HEK293 (cell line): ENCODE results near the gene EVPLL.

Experiments
- CTCF ChIA-PET: fragments of 350-600 bp; formaldehyde crosslinking; extraction: SDS; loops from one replicate; lab custom pipeline; 2021; ENCODE audit warnings: antibody characterized with exemption; lab: Yijun Ruan, JAX
- POLR2A ChIA-PET: fragments of 300-600 bp; formaldehyde crosslinking; extraction: SDS; loops from one replicate; lab custom pipeline; 2020; ENCODE audit warnings: antibody characterized with exemption, inconsistent platforms; lab: Yijun Ruan, JAX
- H3K27ac ChIP-seq: fragments of 200-500 bp; sonication (Bioruptor generic); 2 replicates; pipeline ENCODE4 v1.5.1; 2014; ENCODE audit warnings: low read depth, low read length, control low read depth, inconsistent platforms; ENCODE audit errors: extremely low read depth
- H3K36me3 ChIP-seq, 2 experiments: fragments of 200-500 bp in 1 of 2; sonication (Bioruptor generic) in 1 of 2; 1 replicate in 1 of 2; 2 replicates in 1 of 2; pipeline ENCODE4 v1.5.1; 2014 to 2017; ENCODE audit warnings: inconsistent platforms in 2 of 2, low read length in 2 of 2; ENCODE audit not compliant: control insufficient read depth in 2 of 2, insufficient read depth in 1 of 2
- H3K4me1 ChIP-seq: fragments of 200-500 bp; sonication (Bioruptor generic); 2 replicates; pipeline ENCODE4 v1.5.1; 2014; ENCODE audit warnings: mild to moderate bottlenecking, low read length, inconsistent platforms; ENCODE audit not compliant: control insufficient read depth, insufficient read depth
- H3K4me3 ChIP-seq: 2 replicates; pipeline ENCODE4 v1.5.1; 2011; ENCODE audit warnings: low read depth, mild to moderate bottlenecking, control low read depth, low read length, moderate library complexity
- H3K9me3 ChIP-seq: fragments of 200-500 bp; sonication (Bioruptor generic); 2 replicates; pipeline ENCODE4 v1.5.1; 2014; ENCODE audit warnings: low read depth, low read length, inconsistent platforms; ENCODE audit not compliant: control insufficient read depth, insufficient read depth
- BCL11A ChIP-seq: fragments of 450-650 bp; formaldehyde crosslinking; IDR thresholded peaks from 2 replicates; pipeline ENCODE4 v1.5.1; 2016; ENCODE audit warnings: low read depth, missing biosample characterization, missing genetic modification characterization
- EGR2 ChIP-seq: fragments of 450-650 bp; formaldehyde crosslinking; IDR thresholded peaks from 2 replicates; pipeline ENCODE4 v1.5.1; 2016; ENCODE audit warnings: low read depth, missing biosample characterization, missing genetic modification characterization
- PRDM1 ChIP-seq: fragments of 450-650 bp; formaldehyde crosslinking; IDR thresholded peaks from 2 replicates; pipeline ENCODE4; 2016; ENCODE audit warnings: missing biosample characterization, missing genetic modification characterization
- SCRT1 ChIP-seq: fragments of 450-650 bp; formaldehyde crosslinking; IDR thresholded peaks from 2 replicates; pipeline ENCODE4 v1.5.1; 2016; ENCODE audit warnings: missing biosample characterization, missing genetic modification characterization, borderline replicate concordance
- SCRT2 ChIP-seq: fragments of 450-650 bp; formaldehyde crosslinking; IDR thresholded peaks from 2 replicates; pipeline ENCODE4 v1.5.1; 2016; ENCODE audit warnings: missing biosample characterization, missing genetic modification characterization
- WT1 ChIP-seq: fragments of 450-650 bp; formaldehyde crosslinking; IDR thresholded peaks from 2 replicates; pipeline ENCODE4 v1.5.1; 2016; ENCODE audit warnings: missing biosample characterization, missing genetic modification characterization
- ZBTB20 ChIP-seq: fragments of 450-650 bp; formaldehyde crosslinking; IDR thresholded peaks from 2 replicates; pipeline ENCODE4 v1.5.1; 2016; ENCODE audit warnings: missing biosample characterization, missing genetic modification characterization
- ZFHX2 ChIP-seq: fragments of 450-650 bp; formaldehyde crosslinking; conservative IDR thresholded peaks from 2 replicates; pipeline ENCODE4 v1.5.1; 2016; ENCODE audit warnings: missing biosample characterization, missing genetic modification characterization
- ZNF23 ChIP-seq: fragments of 450-650 bp; formaldehyde crosslinking; IDR thresholded peaks from 2 replicates; pipeline ENCODE4 v1.5.1; 2016; ENCODE audit warnings: missing biosample characterization, missing genetic modification characterization, borderline replicate concordance
- ZNF341 ChIP-seq: fragments of 450-650 bp; formaldehyde crosslinking; IDR thresholded peaks from 2 replicates; pipeline ENCODE4; 2016; ENCODE audit warnings: low read depth, missing biosample characterization, missing genetic modification characterization
- ZNF366 ChIP-seq: fragments of 450-650 bp; formaldehyde crosslinking; conservative IDR thresholded peaks from 2 replicates; pipeline ENCODE4 v1.5.1; 2016; ENCODE audit warnings: missing biosample characterization, missing genetic modification characterization
- ZNF549 ChIP-seq: fragments of 450-650 bp; IDR thresholded peaks from 2 replicates; pipeline ENCODE4 v1.5.1; 2018; ENCODE audit warnings: missing biosample characterization, missing genetic modification characterization, mild to moderate bottlenecking, inconsistent platforms, moderate library complexity
- ZNF596 ChIP-seq: fragments of 450-650 bp; IDR thresholded peaks from 2 replicates; pipeline ENCODE4 v1.5.0; 2018; ENCODE audit warnings: missing biosample characterization, mild to moderate bottlenecking, missing genetic modification characterization, moderate library complexity
- ZNF660 ChIP-seq: fragments of 450-650 bp; IDR thresholded peaks from 2 replicates; pipeline ENCODE4 v1.5.1; 2018; ENCODE audit warnings: missing biosample characterization, mild to moderate bottlenecking, missing genetic modification characterization
- ZNF670 ChIP-seq: fragments of 450-650 bp; formaldehyde crosslinking; IDR thresholded peaks from 2 replicates; pipeline ENCODE4 v1.5.1; 2016; ENCODE audit warnings: missing biosample characterization, missing genetic modification characterization, low read depth
- TF ChIP-seq, protein P1 (sequence below): fragments of 450-650 bp; formaldehyde crosslinking; IDR thresholded peaks from 2 replicates; pipeline ENCODE4 v1.5.1; 2016; ENCODE audit warnings: missing biosample characterization, missing genetic modification characterization
- TF ChIP-seq, protein P2 (sequence below): fragments of 450-650 bp; formaldehyde crosslinking; conservative IDR thresholded peaks from 2 replicates; pipeline ENCODE4 v1.5.1; 2016; ENCODE audit warnings: low read depth, missing biosample characterization, missing genetic modification characterization
- TF ChIP-seq, protein P3 (sequence below): fragments of 450-650 bp; formaldehyde crosslinking; IDR thresholded peaks from 2 replicates; pipeline ENCODE4 v1.5.1; 2016; ENCODE audit warnings: missing biosample characterization, missing genetic modification characterization

EVPLL gene

DNA sequence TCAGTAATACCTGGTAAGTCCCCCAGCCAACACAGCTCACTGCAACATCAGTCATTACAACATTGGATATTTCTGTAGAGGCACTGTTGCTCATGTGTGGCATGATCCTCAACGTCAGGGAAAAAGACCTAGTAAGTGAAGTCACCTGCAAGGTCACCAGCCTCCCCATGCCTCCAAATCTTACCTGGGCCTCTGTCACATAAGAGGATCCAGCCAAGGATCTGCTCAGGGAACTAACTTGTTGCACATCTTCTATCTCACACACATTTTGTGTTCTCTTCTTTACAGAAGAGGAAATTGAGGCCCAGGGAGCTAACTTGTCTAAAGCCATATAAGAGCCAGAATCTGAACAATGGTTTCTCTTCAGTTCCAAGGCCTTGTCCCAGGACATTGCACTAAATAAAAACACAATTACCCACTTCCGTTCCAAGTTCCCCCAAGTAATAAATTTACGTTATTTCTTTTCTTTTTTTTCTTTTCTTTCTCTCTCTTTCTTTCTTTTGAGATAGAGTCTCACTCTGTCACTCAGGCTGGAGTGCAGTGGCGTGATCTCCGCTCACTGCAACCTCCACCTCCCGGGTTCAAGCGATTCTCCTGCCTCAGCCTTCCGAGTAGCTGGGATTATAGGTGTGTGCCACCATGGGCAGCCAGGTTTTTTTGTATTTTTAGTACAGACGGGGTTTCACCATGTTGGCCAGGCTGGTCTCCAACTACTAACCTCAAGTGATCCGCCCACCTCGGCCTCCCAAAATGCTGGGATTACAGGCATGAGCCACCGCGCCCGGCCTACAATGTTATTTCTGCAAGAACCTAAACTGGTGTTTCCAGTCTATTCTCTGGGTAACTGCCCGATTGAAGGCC lies 15.5 kb upstream of the EVPLL start:
- H3K4me1 ChIP-seq, result no peaks in the 10 kb centered on the region
- H3K4me3 ChIP-seq, result peak overlapping the region; percentile 90
- CTCF ChIA-PET, result interaction anchor here (0.9 to 1.1 kb wide), 2 partner anchors 9 to 41 kb away, joined by 6 read pairs; no protein-coding TSS in a partner anchor
- peak overlapping the region; percentile 80; the same call in 1 of the 2 replicates for H3K27ac ChIP-seq
- POLR2A ChIA-PET, result interaction anchor here (0.6 to 1.6 kb wide), 9 partner anchors 11 to 52 kb away, joined by 3 to 7 read pairs (median 3); partner anchors contain the start of gene TOP3A
- no peaks in the 10 kb centered on the region for H3K9me3 ChIP-seq
- TF ChIP-seq EGR2 (tag by site-specific recombination) (0 out of 2 replicates have a peak, but pooled peaks have one; percentile 31), SCRT2 (peak; percentile 89), ZNF670 (no peak), BCL11A (tag by site-specific recombination) (no peak), WT1 (tag by site-specific recombination) (no peak), SCRT1 (tag by site-specific recombination) (peak; percentile 61; the same call in 1 of the 2 replicates), ZNF549 (no peak), ZBTB20 (tag by site-specific recombination) (peak; percentile 20; the same call in 1 of the 2 replicates), ZFHX2 (tag by site-specific recombination) (peak; percentile 58; the same call in 1 of the 2 replicates), ZNF23 (no peak), ZNF660 (tag by site-specific recombination) (no peak), ZNF366 (tag by site-specific recombination) (0 out of 2 replicates have a peak, but pooled peaks have one; percentile 26)
- TF ChIP-seq, protein P1, sequence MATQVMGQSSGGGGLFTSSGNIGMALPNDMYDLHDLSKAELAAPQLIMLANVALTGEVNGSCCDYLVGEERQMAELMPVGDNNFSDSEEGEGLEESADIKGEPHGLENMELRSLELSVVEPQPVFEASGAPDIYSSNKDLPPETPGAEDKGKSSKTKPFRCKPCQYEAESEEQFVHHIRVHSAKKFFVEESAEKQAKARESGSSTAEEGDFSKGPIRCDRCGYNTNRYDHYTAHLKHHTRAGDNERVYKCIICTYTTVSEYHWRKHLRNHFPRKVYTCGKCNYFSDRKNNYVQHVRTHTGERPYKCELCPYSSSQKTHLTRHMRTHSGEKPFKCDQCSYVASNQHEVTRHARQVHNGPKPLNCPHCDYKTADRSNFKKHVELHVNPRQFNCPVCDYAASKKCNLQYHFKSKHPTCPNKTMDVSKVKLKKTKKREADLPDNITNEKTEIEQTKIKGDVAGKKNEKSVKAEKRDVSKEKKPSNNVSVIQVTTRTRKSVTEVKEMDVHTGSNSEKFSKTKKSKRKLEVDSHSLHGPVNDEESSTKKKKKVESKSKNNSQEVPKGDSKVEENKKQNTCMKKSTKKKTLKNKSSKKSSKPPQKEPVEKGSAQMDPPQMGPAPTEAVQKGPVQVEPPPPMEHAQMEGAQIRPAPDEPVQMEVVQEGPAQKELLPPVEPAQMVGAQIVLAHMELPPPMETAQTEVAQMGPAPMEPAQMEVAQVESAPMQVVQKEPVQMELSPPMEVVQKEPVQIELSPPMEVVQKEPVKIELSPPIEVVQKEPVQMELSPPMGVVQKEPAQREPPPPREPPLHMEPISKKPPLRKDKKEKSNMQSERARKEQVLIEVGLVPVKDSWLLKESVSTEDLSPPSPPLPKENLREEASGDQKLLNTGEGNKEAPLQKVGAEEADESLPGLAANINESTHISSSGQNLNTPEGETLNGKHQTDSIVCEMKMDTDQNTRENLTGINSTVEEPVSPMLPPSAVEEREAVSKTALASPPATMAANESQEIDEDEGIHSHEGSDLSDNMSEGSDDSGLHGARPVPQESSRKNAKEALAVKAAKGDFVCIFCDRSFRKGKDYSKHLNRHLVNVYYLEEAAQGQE, result no peak
- TF ChIP-seq, protein P2, sequence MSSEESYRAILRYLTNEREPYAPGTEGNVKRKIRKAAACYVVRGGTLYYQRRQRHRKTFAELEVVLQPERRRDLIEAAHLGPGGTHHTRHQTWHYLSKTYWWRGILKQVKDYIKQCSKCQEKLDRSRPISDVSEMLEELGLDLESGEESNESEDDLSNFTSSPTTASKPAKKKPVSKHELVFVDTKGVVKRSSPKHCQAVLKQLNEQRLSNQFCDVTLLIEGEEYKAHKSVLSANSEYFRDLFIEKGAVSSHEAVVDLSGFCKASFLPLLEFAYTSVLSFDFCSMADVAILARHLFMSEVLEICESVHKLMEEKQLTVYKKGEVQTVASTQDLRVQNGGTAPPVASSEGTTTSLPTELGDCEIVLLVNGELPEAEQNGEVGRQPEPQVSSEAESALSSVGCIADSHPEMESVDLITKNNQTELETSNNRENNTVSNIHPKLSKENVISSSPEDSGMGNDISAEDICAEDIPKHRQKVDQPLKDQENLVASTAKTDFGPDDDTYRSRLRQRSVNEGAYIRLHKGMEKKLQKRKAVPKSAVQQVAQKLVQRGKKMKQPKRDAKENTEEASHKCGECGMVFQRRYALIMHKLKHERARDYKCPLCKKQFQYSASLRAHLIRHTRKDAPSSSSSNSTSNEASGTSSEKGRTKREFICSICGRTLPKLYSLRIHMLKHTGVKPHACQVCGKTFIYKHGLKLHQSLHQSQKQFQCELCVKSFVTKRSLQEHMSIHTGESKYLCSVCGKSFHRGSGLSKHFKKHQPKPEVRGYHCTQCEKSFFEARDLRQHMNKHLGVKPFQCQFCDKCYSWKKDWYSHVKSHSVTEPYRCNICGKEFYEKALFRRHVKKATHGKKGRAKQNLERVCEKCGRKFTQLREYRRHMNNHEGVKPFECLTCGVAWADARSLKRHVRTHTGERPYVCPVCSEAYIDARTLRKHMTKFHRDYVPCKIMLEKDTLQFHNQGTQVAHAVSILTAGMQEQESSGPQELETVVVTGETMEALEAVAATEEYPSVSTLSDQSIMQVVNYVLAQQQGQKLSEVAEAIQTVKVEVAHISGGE (tag by site-specific recombination), result 0 out of 2 replicates have a peak, but pooled peaks have one; percentile 19
- TF ChIP-seq, all 188 proteins: peak for 7
- peaks cover 25 to 26% of the 10 kb centered on the region in 2 experiments; a peak in 2 of 3 replicates for H3K36me3 ChIP-seq

DNA sequence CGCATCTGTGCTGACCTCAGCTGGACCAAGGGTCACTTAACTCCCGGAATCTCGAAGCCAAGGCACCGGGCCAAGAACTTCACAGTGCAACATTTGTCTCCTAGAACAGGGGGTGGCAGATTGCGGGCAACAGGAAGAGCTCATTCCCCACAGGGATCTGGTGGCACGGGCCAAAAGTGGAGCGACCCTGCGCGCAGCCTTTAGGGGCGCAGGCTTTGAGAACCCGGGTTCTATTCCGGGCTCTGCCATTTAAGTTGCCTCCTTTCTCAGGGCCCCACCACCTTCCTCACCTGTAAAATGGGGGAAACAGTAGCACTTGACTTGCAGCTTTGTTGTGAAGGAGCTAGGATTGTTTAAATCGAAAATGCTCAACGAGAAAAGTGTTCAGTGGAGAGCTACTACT lies 14.9 kb upstream of the EVPLL start:
- ChIA-PET CTCF (interaction anchor here (0.6 to 1.1 kb wide), 2 partner anchors 42 to 169 kb away, joined by 3 to 6 read pairs; no protein-coding TSS in a partner anchor), POLR2A (interaction anchor here (0.6 to 1.6 kb wide), 6 partner anchors 11 to 48 kb away, joined by 3 to 7 read pairs (median 3); partner anchors contain the start of gene TOP3A)
- peaks cover 25 to 26% of the 10 kb centered on the region in 2 experiments; a peak in 2 of 3 replicates for H3K36me3 ChIP-seq
- no peaks in the 10 kb centered on the region for H3K4me1 ChIP-seq
- TF ChIP-seq, protein P3, sequence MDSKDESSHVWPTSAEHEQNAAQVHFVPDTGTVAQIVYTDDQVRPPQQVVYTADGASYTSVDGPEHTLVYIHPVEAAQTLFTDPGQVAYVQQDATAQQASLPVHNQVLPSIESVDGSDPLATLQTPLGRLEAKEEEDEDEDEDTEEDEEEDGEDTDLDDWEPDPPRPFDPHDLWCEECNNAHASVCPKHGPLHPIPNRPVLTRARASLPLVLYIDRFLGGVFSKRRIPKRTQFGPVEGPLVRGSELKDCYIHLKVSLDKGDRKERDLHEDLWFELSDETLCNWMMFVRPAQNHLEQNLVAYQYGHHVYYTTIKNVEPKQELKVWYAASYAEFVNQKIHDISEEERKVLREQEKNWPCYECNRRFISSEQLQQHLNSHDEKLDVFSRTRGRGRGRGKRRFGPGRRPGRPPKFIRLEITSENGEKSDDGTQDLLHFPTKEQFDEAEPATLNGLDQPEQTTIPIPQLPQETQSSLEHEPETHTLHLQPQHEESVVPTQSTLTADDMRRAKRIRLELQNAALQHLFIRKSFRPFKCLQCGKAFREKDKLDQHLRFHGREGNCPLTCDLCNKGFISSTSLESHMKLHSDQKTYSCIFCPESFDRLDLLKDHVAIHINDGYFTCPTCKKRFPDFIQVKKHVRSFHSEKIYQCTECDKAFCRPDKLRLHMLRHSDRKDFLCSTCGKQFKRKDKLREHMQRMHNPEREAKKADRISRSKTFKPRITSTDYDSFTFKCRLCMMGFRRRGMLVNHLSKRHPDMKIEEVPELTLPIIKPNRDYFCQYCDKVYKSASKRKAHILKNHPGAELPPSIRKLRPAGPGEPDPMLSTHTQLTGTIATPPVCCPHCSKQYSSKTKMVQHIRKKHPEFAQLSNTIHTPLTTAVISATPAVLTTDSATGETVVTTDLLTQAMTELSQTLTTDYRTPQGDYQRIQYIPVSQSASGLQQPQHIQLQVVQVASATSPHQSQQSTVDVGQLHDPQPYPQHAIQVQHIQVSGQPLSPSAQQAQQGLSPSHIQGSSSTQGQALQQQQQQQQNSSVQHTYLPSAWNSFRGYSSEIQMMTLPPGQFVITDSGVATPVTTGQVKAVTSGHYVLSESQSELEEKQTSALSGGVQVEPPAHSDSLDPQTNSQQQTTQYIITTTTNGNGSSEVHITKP, result peak; percentile 94
- TF ChIP-seq PRDM1 (tag by site-specific recombination) (no peak), ZNF341 (tag by site-specific recombination) (peak; percentile 88), ZNF596 (tag by site-specific recombination) (0 out of 2 replicates have a peak, but pooled peaks have one; percentile 12)
- no peaks in the 10 kb centered on the region for H3K9me3 ChIP-seq
- H3K4me3 ChIP-seq, result peak overlapping the region; percentile 90
- H3K27ac ChIP-seq, result peak overlapping the region; percentile 80; the same call in 1 of the 2 replicates
